Measurements from ENCODE around the gene CPED1.

Gene CPED1

GRCh38 chr7:121042195-121042594 is 53.7 kb downstream of the CPED1 start (continued):
- TF ChIP-seq ZNF157 (tag by site-specific recombination; IDR thresholded peaks at IDR 0.05), result no peak
- TF ChIP-seq ZBTB7A (tag by site-specific recombination; IDR thresholded peaks at IDR 0.05; ENCODE audit: low read depth), result no peak

GRCh38 chr7:121042899-121043298 is 54.4 kb downstream of the CPED1 start:
- CTCF ChIA-PET, result interaction anchor here (0.7 to 3.1 kb wide), 3 partner anchors 55 to 998 kb away, joined by 3 to 13 read pairs (median 3); partner anchors contain the start of gene CPED1
- H3K4me1 ChIP-seq (ENCODE audit: control insufficient read depth, insufficient read depth, low read length), result peaks cover 21% of the 10 kb centered on the region; the same call in 1 of the 2 replicates
- POLR2A ChIA-PET, result no interaction called here
- no peak overlapping the region for H3K27ac ChIP-seq (ENCODE audit: extremely low read depth, low read depth, low read length)
- H3K4me3 ChIP-seq (ENCODE audit: low read depth, low read length), result no peak overlapping the region
- no peaks in the 10 kb centered on the region for H3K36me3 ChIP-seq (ENCODE audit: control insufficient read depth in 2 of 2, insufficient read depth in 1 of 2, low read length in 2 of 2)
- H3K9me3 ChIP-seq (ENCODE audit: control insufficient read depth, insufficient read depth, low read depth, low read length), result no peaks in the 10 kb centered on the region
- TF ChIP-seq HOXD13 (CRISPR knock-in tag; IDR thresholded peaks at IDR 0.05; ENCODE audit: borderline replicate concordance) (no peak), ZBTB6 (tag by site-specific recombination; IDR thresholded peaks at IDR 0.05) (no peak), ZFP3 (tag by site-specific recombination; IDR thresholded peaks at IDR 0.05; ENCODE audit: low read depth) (no peak)

GRCh38 chr7:121043314-121044234 is 55.1 kb downstream of the CPED1 start:
- ChIA-PET POLR2A (no interaction called here), CTCF (interaction anchor here (0.7 to 3.1 kb wide), 2 partner anchors 55 to 163 kb away, joined by 3 to 13 read pairs; partner anchors contain the start of gene CPED1)
- Histone ChIP-seq H3K4me1 (ENCODE audit: control insufficient read depth, insufficient read depth, low read length) (peaks cover 21% of the 10 kb centered on the region; the same call in 1 of the 2 replicates), H3K36me3 (ENCODE audit: control insufficient read depth in 2 of 2, insufficient read depth in 1 of 2, low read length in 2 of 2) (no peaks in the 10 kb centered on the region), H3K9me3 (ENCODE audit: control insufficient read depth, insufficient read depth, low read depth, low read length) (no peaks in the 10 kb centered on the region), H3K4me3 (ENCODE audit: low read depth, low read length) (no peak overlapping the region), H3K27ac (ENCODE audit: extremely low read depth, low read depth, low read length) (no peak overlapping the region; the same call in 1 of the 2 replicates)
- TF ChIP-seq ZNF510 (tag by site-specific recombination; IDR thresholded peaks at IDR 0.05; ENCODE audit: insufficient replicate concordance), result no peak

- Histone ChIP-seq H3K4me3 (ENCODE audit: low read depth, low read length) (no peak overlapping the region), H3K27ac (ENCODE audit: extremely low read depth, low read depth, low read length) (peak overlapping the region; percentile 65), H3K36me3 (ENCODE audit: control insufficient read depth in 2 of 2, insufficient read depth in 1 of 2, low read length in 2 of 2) (no peaks in the 10 kb centered on the region), H3K4me1 (ENCODE audit: control insufficient read depth, insufficient read depth, low read length) (peaks cover 21% of the 10 kb centered on the region; the same call in 1 of the 2 replicates), H3K9me3 (ENCODE audit: control insufficient read depth, insufficient read depth, low read depth, low read length) (no peaks in the 10 kb centered on the region)
- TF ChIP-seq ZNF707 (tag by site-specific recombination; IDR thresholded peaks at IDR 0.05) (no peak), ZBTB17 (tag by site-specific recombination; IDR thresholded peaks at IDR 0.05) (peak; percentile 85)
- ChIA-PET CTCF (no interaction called here), POLR2A (no interaction called here)
Observed at GRCh38 chr7:121045090-121045489, 56.6 kb downstream of the CPED1 start.

GRCh38 chr7:121046009-121046408 is 57.5 kb downstream of the CPED1 start:
- TF ChIP-seq HOXD13 (CRISPR knock-in tag; IDR thresholded peaks at IDR 0.05; ENCODE audit: borderline replicate concordance), result no peak
- no peak for TF ChIP-seq KLF1 (tag by site-specific recombination; IDR thresholded peaks at IDR 0.05)
- TF ChIP-seq ZSCAN23 (tag by site-specific recombination; IDR thresholded peaks at IDR 0.05), result no peak
- no peak for TF ChIP-seq ZNF132 (tag by site-specific recombination; IDR thresholded peaks at IDR 0.05; ENCODE audit: borderline replicate concordance)
- TF ChIP-seq ZNF426 (tag by site-specific recombination; IDR thresholded peaks at IDR 0.05), result no peak
- TF ChIP-seq PRDM10 (tag by site-specific recombination; IDR thresholded peaks at IDR 0.05), result no peak
- Histone ChIP-seq H3K4me3 (ENCODE audit: low read depth, low read length) (no peak overlapping the region), H3K4me1 (ENCODE audit: control insufficient read depth, insufficient read depth, low read length) (peaks cover 21% of the 10 kb centered on the region; the same call in 1 of the 2 replicates), H3K36me3 (ENCODE audit: control insufficient read depth in 2 of 2, insufficient read depth in 1 of 2, low read length in 2 of 2) (no peaks in the 10 kb centered on the region), H3K27ac (ENCODE audit: extremely low read depth, low read depth, low read length) (no peak overlapping the region), H3K9me3 (ENCODE audit: control insufficient read depth, insufficient read depth, low read depth, low read length) (no peaks in the 10 kb centered on the region)
- ChIA-PET POLR2A (no interaction called here), CTCF (no interaction called here)
